Mesendoderm (in vitro differentiated cells): Measurements from ENCODE around the gene GRSF1.

Source experiments
- DNase-seq: peaks from one replicate; pipeline ENCODE4 v3.0.0; 2013
- H2AK5ac ChIP-seq: 2 replicates; pipeline ENCODE4 v1.6.1; 2013; ENCODE audit warnings: low read length, inconsistent platforms
- H2BK120ac ChIP-seq: 2 replicates; pipeline ENCODE4 v1.6.1; 2013; ENCODE audit warnings: low read depth, mild to moderate bottlenecking, low read length, moderate library complexity, mixed read lengths
- H2BK15ac ChIP-seq: replicated peaks from 2 replicates; pipeline ENCODE4 v1.6.1; 2013; ENCODE audit warnings: low read depth, mild to moderate bottlenecking, moderate library complexity
- H2BK5ac ChIP-seq: 2 replicates; pipeline ENCODE4 v1.6.1; 2013; ENCODE audit warnings: low read length, inconsistent platforms
- H3K18ac ChIP-seq: 2 replicates; pipeline ENCODE4 v1.6.1; 2013; ENCODE audit warnings: mild to moderate bottlenecking, low read length, mixed read lengths
- H3K23ac ChIP-seq: one replicate; pipeline ENCODE4 v1.6.1; 2013; ENCODE audit warnings: low read length
- H3K27ac ChIP-seq: 2 replicates; pipeline ENCODE4 v1.5.1; 2013; ENCODE audit warnings: low read depth, mild to moderate bottlenecking, inconsistent platforms, low read length, moderate library complexity
- H3K27me3 ChIP-seq: 2 replicates; pipeline ENCODE4 v1.6.1; 2013; ENCODE audit warnings: low read length, control low read depth, mild to moderate bottlenecking, inconsistent platforms; ENCODE audit not compliant: insufficient read depth, poor library complexity
- H3K36me3 ChIP-seq: 2 replicates; pipeline ENCODE4 v1.6.1; 2013; ENCODE audit warnings: low read length, inconsistent platforms; ENCODE audit not compliant: control insufficient read depth, insufficient read depth
- H3K4ac ChIP-seq: one replicate; pipeline ENCODE4 v1.6.1; 2013; ENCODE audit warnings: low read depth, mild to moderate bottlenecking, low read length, moderate library complexity
- H3K4me1 ChIP-seq: 2 replicates; pipeline ENCODE4 v1.6.1; 2013; ENCODE audit warnings: low read depth, low read length, inconsistent platforms; ENCODE audit not compliant: control insufficient read depth
- H3K4me2 ChIP-seq: 2 replicates; pipeline ENCODE4 v1.6.1; 2013; ENCODE audit warnings: low read length
- H3K4me3 ChIP-seq: 2 replicates; pipeline ENCODE4 v1.5.1; 2013; ENCODE audit warnings: mild to moderate bottlenecking, low read length
- H3K56ac ChIP-seq: one replicate; pipeline ENCODE4 v1.6.1; 2013; ENCODE audit warnings: low read length
- H3K79me1 ChIP-seq: 2 replicates; pipeline ENCODE4 v1.6.1; 2013; ENCODE audit warnings: low read length, inconsistent platforms
- H3K79me2 ChIP-seq: 2 replicates; pipeline ENCODE4 v1.6.1; 2013; ENCODE audit warnings: mild to moderate bottlenecking, low read length; ENCODE audit not compliant: control insufficient read depth, insufficient read depth
- H3K9ac ChIP-seq: 2 replicates; pipeline ENCODE4 v1.6.1; 2013; ENCODE audit warnings: low read length, inconsistent platforms
- H4K5ac ChIP-seq: one replicate; pipeline ENCODE4 v1.6.1; 2013; ENCODE audit warnings: low read length
- H4K8ac ChIP-seq: one replicate; pipeline ENCODE4 v1.6.1; 2013; ENCODE audit warnings: low read depth, mild to moderate bottlenecking, control low read depth, low read length, moderate library complexity
- WGBS: extraction: QIAGEN DNeasy Blood & Tissue Kit; methylation state at CpG from one replicate; pipeline ENCODE4 v1.1.7; 2013; ENCODE audit warnings: low lambda C conversion rate, missing lambda C conversion rate; ENCODE audit not compliant: insufficient coverage; ENCODE audit errors: extremely low coverage; 5-methylcytosine and 5-hydroxymethylcytosine counted together

Gene GRSF1

GRCh38 chr4:70816894-70817293 lies 22.8 kb downstream of the GRSF1 start:
- no peak overlapping the region for H2AK5ac ChIP-seq
- H3K27ac ChIP-seq, result no peak overlapping the region
- H2BK120ac ChIP-seq, result no peak overlapping the region
- H3K79me2 ChIP-seq, result no peaks in the 10 kb centered on the region
- no peak overlapping the region for H2BK5ac ChIP-seq
- H3K4me1 ChIP-seq, result no peaks in the 10 kb centered on the region
- H4K8ac ChIP-seq, result no peak overlapping the region
- no peak overlapping the region for H3K4me3 ChIP-seq
- peaks cover 3% of the 10 kb centered on the region for H3K36me3 ChIP-seq
- no peaks in the 10 kb centered on the region for H3K79me1 ChIP-seq
- no peaks in the 10 kb centered on the region for H3K27me3 ChIP-seq
- no peak for DNase-seq
- H3K4ac ChIP-seq, result no peak overlapping the region
- H3K9ac ChIP-seq, result no peak overlapping the region
- H3K18ac ChIP-seq, result no peak overlapping the region
- H3K23ac ChIP-seq, result no peak overlapping the region
- no peak overlapping the region for H4K5ac ChIP-seq
- no peak overlapping the region for H2BK15ac ChIP-seq
- WGBS, result no CpG with 5 or more reads among the region's 2 CpGs
- no peak overlapping the region for H3K4me2 ChIP-seq
- H3K56ac ChIP-seq, result no peak overlapping the region

GRCh38 chr4:70815370-70815769 lies 24.3 kb downstream of the GRSF1 start:
- Histone ChIP-seq H3K36me3 (peaks cover 3% of the 10 kb centered on the region), H3K27ac (no peak overlapping the region), H3K18ac (no peak overlapping the region), H3K4me1 (no peaks in the 10 kb centered on the region), H3K4me3 (no peak overlapping the region), H3K4ac (no peak overlapping the region), H4K5ac (no peak overlapping the region), H3K27me3 (no peaks in the 10 kb centered on the region), H3K9ac (no peak overlapping the region), H2AK5ac (no peak overlapping the region), H3K56ac (no peak overlapping the region), H3K79me2 (no peaks in the 10 kb centered on the region), H3K23ac (no peak overlapping the region), H2BK15ac (no peak overlapping the region), H3K79me1 (no peaks in the 10 kb centered on the region), H3K4me2 (no peak overlapping the region), H4K8ac (no peak overlapping the region), H2BK5ac (no peak overlapping the region), H2BK120ac (no peak overlapping the region)
- no CpG with 5 or more reads among the region's 1 CpG for WGBS
- DNase-seq, result no peak

- Histone ChIP-seq H3K23ac (no peak overlapping the region), H2BK15ac (no peak overlapping the region), H3K9ac (no peak overlapping the region), H2BK120ac (no peak overlapping the region), H3K36me3 (no peaks in the 10 kb centered on the region), H3K27ac (no peak overlapping the region), H3K56ac (no peak overlapping the region), H3K27me3 (no peaks in the 10 kb centered on the region), H2BK5ac (no peak overlapping the region), H3K4ac (no peak overlapping the region), H3K4me1 (no peaks in the 10 kb centered on the region), H3K79me1 (no peaks in the 10 kb centered on the region), H3K18ac (no peak overlapping the region), H3K79me2 (no peaks in the 10 kb centered on the region), H4K5ac (no peak overlapping the region), H3K4me3 (no peak overlapping the region), H4K8ac (no peak overlapping the region), H3K4me2 (no peak overlapping the region), H2AK5ac (no peak overlapping the region)
- DNase-seq, result no peak
- no CpG with 5 or more reads among the region's 1 CpG for WGBS
Measured at GRCh38 chr4:70808151-70808550, 31.5 kb downstream of the GRSF1 start.

GRCh38 chr4:70802928-70803580 lies 36.6 kb downstream of the GRSF1 start:
- no peak overlapping the region for H2BK15ac ChIP-seq
- H3K4me3 ChIP-seq, result no peak overlapping the region
- no peak overlapping the region for H3K18ac ChIP-seq
- H3K23ac ChIP-seq, result no peak overlapping the region
- no peak overlapping the region for H3K9ac ChIP-seq
- WGBS, result no CpG with 5 or more reads among the region's 5 CpGs
- no peak overlapping the region for H2BK5ac ChIP-seq
- H2BK120ac ChIP-seq, result no peak overlapping the region
- no peaks in the 10 kb centered on the region for H3K4me1 ChIP-seq
- no peak for DNase-seq
- no peak overlapping the region for H4K8ac ChIP-seq
- no peak overlapping the region for H3K4me2 ChIP-seq
- no peak overlapping the region for H3K56ac ChIP-seq
- no peak overlapping the region for H4K5ac ChIP-seq
- no peak overlapping the region for H3K27ac ChIP-seq
- H2AK5ac ChIP-seq, result no peak overlapping the region
- H3K27me3 ChIP-seq, result no peaks in the 10 kb centered on the region
- H3K79me1 ChIP-seq, result no peaks in the 10 kb centered on the region
- no peaks in the 10 kb centered on the region for H3K36me3 ChIP-seq
- no peak overlapping the region for H3K4ac ChIP-seq
- H3K79me2 ChIP-seq, result no peaks in the 10 kb centered on the region

GRCh38 chr4:70801265-70801809 lies 38.4 kb downstream of the GRSF1 start:
- Histone ChIP-seq H3K79me2 (no peaks in the 10 kb centered on the region), H4K5ac (no peak overlapping the region), H3K4me1 (no peaks in the 10 kb centered on the region), H2BK5ac (no peak overlapping the region), H2BK15ac (no peak overlapping the region), H3K27me3 (no peaks in the 10 kb centered on the region), H3K4ac (no peak overlapping the region), H3K79me1 (no peaks in the 10 kb centered on the region), H3K4me2 (no peak overlapping the region), H2AK5ac (no peak overlapping the region), H4K8ac (no peak overlapping the region), H3K27ac (no peak overlapping the region), H3K23ac (no peak overlapping the region), H3K9ac (no peak overlapping the region), H3K18ac (no peak overlapping the region), H2BK120ac (no peak overlapping the region), H3K4me3 (no peak overlapping the region), H3K56ac (no peak overlapping the region), H3K36me3 (no peaks in the 10 kb centered on the region)
- WGBS, result no CpG with 5 or more reads among the region's 1 CpG
- DNase-seq, result no peak

- peaks cover 2% of the 10 kb centered on the region for H3K36me3 ChIP-seq
- no peak overlapping the region for H3K9ac ChIP-seq
- no peaks in the 10 kb centered on the region for H3K4me1 ChIP-seq
- no peak overlapping the region for H3K56ac ChIP-seq
- H3K4me3 ChIP-seq, result no peak overlapping the region
- no peak overlapping the region for H4K5ac ChIP-seq
- no peak overlapping the region for H4K8ac ChIP-seq
- H3K4ac ChIP-seq, result no peak overlapping the region
- H3K18ac ChIP-seq, result no peak overlapping the region
- no peak overlapping the region for H2BK5ac ChIP-seq
- H2BK120ac ChIP-seq, result no peak overlapping the region
- H2BK15ac ChIP-seq, result no peak overlapping the region
- no peak overlapping the region for H3K23ac ChIP-seq
- H3K27ac ChIP-seq, result no peak overlapping the region
- WGBS, result no CpG with 5 or more reads among the region's 6 CpGs
- no peak overlapping the region for H3K4me2 ChIP-seq
- H3K27me3 ChIP-seq, result no peaks in the 10 kb centered on the region
- no peak for DNase-seq
- no peaks in the 10 kb centered on the region for H3K79me2 ChIP-seq
- no peaks in the 10 kb centered on the region for H3K79me1 ChIP-seq
- no peak overlapping the region for H2AK5ac ChIP-seq
Measured at GRCh38 chr4:70793626-70794025, 46.1 kb downstream of the GRSF1 start.
